GM18517 (cell line): ENCODE measurements around the gene SMIM12.
A peak's percentile ranks its signal among the peaks of the same experiment; 100 is the strongest.

Experiments used
- ATAC-seq: cut with Tn5 transposase; IDR thresholded peaks from one replicate; pipeline ENCODE4 v1.9.1; 2021; ENCODE audit warnings: mild to moderate bottlenecking, moderate library complexity; ENCODE audit not compliant: unreplicated experiment

SMIM12 gene

GRCh38 chr1:34874296-34874952 is 14.9 kb upstream of the SMIM12 start:
- no peak for ATAC-seq

DNA sequence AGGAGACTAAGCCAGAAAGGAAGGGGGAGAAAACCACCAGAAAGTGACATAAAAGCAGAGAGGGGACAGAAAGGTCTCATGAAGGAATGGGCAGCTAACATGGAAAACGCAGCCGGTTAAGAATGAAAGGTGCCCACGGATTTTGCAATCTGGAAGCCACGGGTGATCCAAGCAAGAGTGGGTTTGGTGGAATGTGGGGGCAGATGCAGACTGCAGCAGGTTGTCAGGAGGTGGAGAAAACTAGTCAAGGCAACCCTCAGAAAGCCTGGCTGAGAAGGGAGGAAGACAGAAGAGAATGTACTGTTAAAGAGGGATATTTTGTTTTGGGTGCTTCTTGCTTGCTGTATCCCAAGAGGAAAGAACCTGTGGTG is 12.6 kb upstream of the SMIM12 start:
- no peak for ATAC-seq

DNA sequence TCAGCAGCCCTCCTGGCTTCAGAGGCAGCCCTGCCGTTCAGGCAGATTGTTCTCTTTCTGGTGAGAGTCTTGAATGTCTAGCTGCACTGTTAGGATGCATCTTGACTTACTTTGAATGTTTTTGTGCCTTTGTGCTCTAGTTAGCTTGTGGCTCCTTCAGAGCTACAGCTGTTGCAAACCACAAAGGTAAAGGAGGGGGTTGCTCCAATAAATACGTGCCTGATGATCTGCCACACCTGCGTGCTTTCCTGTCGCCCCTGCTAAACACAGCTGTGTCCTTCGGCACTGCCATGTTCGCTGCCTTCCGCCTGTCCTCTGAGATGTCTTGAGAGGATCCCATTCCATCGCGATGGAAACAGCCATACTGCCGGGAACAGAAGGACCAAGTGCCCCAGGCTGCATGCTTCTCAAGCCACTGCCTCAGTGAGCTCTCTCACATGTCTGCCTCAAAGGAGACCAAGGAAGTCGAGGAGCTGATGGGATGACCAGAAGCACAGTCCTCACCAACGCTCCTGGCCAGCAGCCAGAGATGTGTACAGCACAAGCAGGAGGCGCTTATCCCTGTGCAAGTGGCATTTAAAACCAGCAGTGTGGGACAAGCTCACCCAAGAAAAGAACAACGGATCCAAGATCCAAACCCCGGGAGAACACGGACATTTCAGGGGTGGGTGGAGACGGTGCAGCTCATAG is 12.0 kb upstream of the SMIM12 start:
- ATAC-seq, result no peak

DNA sequence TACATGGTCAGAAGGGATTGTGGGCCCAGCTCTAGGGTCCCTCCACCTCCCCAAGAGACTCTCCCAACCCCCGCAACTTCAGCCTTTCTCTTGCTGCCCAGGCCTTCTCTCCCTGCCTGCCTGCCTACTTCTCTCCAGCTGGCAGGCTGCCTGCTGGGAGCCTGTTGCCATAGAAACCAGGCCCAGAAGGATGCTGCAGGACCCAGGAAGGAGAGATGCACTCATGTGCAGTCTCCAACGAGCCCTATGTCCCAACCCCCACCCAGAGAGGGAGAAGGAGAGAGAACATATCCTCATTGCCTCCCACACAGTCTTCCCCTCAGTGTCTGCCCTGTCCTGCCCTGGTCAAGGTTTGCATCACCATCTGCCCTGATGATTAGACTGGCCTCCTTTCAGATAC is 10.8 kb upstream of the SMIM12 start:
- ATAC-seq, result no peak

DNA sequence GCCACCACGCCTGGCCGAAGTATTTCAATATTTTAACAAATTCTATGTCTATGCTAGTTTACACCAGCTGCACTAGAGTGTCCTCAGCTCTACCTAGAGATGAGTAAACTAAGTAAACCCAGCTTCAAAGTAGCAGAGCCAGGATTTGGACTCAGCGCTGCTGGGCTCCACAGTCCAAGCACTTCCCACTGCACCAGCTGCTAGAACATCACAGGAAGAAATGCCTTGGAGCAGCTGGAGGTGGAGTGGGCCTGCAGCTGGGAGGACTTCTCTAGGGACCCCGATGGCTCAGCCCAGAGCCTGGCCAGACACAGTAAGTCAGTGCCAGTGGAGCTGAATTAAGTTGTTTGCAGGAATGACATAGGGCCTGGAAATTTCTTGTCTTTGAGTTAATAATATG is 10.2 kb upstream of the SMIM12 start:
- ATAC-seq, result no peak

- ATAC-seq, result no peak
Observed at GRCh38 chr1:34868230-34869049, 8.9 kb upstream of the SMIM12 start.

DNA sequence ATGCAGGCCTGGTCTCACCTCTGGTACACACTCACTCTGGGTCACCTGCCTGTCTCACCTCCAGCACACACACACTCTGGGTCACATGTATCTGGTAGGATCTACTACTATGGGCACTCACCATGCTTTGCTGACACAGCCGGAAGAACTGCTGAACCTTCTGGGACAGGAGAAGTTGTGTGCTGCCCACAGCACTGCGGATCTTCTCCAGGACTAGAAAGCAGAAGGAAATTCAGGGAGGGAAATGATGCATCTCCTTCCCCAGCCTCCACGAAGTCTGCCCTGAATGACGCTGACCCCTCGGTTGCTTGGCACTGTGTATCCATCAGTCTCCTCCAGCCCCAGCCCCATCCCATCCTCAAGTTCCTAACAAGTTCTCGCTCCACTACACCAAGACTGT is 7.9 kb upstream of the SMIM12 start:
- ATAC-seq, result no peak

- no peak for ATAC-seq
Observed at GRCh38 chr1:34866762-34867109, 7.2 kb upstream of the SMIM12 start.

- no peak for ATAC-seq
Observed at GRCh38 chr1:34865981-34866761, 6.6 kb upstream of the SMIM12 start.

DNA sequence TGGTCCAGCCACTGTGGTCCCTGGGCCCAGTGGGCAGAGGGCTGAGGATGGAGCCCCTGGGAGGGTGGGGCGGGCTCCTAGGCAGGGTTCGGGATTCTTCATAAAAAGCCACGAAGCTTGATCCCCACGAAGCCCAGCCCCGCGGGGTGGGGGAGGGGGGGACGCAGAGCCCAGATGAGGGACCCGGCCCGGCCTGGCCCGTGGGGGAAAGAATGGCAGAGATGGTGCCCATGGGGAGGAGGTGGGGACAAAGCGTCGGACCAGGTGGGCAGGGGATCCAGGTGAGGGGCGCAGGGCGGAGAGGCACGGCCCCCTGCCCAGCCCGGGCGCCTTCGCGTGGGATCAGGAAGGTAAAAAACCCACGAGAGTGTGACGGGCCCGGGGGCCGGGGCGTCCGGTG is 6.0 kb upstream of the SMIM12 start:
- ATAC-seq, result no peak

- ATAC-seq, result no peak
Observed at GRCh38 chr1:34864759-34865158, 5.2 kb upstream of the SMIM12 start.

DNA sequence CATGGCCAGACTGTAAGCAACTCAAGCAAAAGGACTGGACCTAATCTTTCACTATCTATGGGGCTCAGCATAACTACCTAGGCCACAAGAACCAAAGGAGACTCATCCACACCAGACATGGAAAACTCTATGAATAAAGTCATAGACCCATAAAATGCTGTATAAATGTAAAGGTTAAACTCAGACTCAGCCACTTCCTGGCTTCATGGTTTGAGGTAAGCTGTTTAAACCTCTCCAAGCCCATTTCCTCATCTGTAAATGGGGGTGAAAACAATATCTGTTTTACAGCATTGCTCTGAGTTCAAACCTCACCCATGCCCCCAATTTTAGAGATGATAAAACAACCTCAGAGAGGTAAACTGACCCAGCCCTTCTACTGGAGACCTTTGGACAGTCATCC is 4.0 kb upstream of the SMIM12 start:
- ATAC-seq, result no peak

DNA sequence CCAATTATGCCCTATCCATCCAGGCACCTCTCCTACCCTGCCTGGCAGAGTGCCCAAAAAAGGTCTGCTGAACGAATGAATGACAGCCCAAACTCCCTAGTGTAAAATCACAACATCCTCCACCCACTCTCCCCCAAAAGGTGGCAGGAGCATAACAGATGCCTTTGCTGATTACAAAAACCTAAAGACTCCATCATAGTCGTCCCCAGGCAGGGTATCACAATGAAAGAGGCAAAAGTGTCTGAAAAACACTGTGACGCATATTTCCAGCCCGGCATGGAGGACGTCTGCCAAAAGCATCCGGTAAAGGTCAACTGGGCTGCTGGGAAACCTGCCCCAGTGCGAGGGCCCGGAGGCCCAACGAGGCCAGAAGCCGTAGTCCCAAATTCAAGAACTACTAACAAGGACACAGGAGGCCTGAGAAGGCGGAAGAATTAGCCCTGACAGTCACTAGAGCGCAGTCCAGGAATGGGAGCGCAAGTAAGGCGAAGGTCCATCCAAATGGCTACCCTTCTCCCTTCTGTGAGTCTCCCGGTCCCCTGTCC is 576 bp downstream of the SMIM12 start:
- peak; percentile 12 for ATAC-seq

- no peak for ATAC-seq
Observed at GRCh38 chr1:34856697-34857096, 2.9 kb downstream of the SMIM12 start.

GRCh38 chr1:34852677-34853217 is 6.8 kb downstream of the SMIM12 start:
- ATAC-seq, result peak; percentile 89

DNA sequence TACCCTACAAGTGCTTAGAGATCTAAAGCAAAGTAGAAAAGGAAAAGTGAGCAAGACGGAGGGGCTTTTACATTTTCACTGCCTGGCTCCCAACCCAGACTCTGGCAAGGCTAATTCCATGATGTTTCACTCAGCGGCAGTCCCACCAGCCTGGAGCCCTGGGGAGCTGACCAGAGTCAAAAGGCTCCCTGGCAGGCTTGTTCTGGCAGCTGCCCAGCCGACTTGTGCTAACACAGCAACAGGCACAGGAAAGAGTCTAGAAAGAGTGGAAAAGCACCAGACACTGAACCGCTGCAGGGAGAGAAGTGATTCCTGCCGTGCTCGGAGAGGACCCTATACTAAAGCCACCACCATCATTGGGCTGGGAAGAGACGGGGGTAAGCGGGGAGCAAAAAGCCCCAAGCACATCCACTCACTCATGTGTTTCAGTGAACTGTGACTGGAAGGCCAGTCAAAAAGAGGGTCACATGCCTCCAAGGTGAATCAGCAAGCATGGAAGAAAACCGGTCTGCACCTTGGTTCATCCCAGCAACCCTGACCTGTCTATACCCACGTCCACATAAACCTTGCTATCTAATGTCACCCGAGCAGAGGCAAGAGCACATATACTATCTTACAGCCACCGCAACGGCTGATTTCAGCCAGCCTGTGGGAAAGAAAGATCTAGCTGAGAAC is 8.0 kb downstream of the SMIM12 start:
- ATAC-seq, result no peak

DNA sequence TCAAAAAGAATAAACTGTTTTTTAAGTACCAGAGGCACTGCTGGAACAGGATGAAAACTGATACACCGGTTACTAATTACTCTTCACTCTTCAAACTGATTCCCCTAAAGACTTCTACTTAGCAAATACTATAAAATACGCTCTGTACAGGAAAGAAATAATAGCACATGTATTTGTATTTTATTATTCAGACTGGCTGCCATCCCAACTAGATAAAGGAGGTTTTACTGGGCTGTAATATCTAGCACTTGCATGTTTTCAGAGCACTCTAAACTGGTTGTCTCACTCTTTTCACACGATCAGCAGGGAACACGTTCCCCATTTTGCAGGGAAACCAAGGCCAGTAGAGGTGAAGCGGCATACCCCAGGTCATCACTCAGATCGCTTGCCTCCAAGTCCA is 9.2 kb downstream of the SMIM12 start:
- ATAC-seq, result no peak

GRCh38 chr1:34847094-34847493 is 12.5 kb downstream of the SMIM12 start:
- ATAC-seq, result no peak

DNA sequence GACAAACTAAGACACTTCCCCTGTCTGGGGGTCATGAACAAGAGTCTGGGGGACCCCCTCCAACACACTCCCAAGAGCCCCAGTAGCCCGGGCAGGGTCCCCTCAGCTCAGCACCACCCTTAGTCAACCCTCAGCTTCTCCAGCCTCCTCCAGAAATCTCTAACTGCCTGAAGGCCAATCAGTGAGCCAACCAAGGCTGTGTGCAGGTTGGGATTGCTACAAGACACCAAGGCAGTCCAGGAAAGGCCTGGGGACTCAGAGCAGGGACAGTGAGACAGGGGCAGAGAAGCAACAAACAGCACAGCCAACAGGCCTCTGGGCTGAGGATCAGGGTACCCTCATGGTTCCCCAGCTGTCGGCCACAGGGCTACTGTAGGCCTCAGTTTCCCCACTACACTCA is 13.3 kb downstream of the SMIM12 start:
- ATAC-seq, result no peak
